K562 (cell line): ENCODE data around the gene CAPN2. TPM values are rescaled to one million over a fixed set of nuclear protein-coding genes. Genes with fewer than 3 reads are reported as not detected.
A peak's percentile ranks its signal among the peaks of the same experiment; 100 is the strongest.

ENCODE experiments used
- ATF7 ChIP-seq: fragments of 450-650 bp; IDR thresholded peaks from 2 replicates; pipeline ENCODE4 v1.7.1; 2014; ENCODE audit warnings: mild to moderate bottlenecking, moderate library complexity
- BRCA1 ChIP-seq, 2 experiments: fragments of 450-650 bp in 1 of 2; sonication (generic) in 1 of 2; formaldehyde crosslinking in 1 of 2; IDR thresholded peaks; 2 replicates each; pipeline versions ENCODE4 v1.5.0 to v1.6.1; 2017 to 2020; ENCODE audit warnings: mild to moderate bottlenecking in 1 of 2, missing genetic modification reagents in 1 of 2
- CUX1 ChIP-seq: fragments of 200-800 bp; sonication (Bioruptor generic); IDR thresholded peaks from 2 replicates; pipeline ENCODE4 v1.6.1; 2016; ENCODE audit warnings: missing genetic modification characterization, missing compliant biosample characterization
- HIVEP1 ChIP-seq: fragments of 250-450 bp; sonication (Bioruptor Pico); IDR thresholded peaks from 2 replicates; pipeline ENCODE4 v1.4.0; 2020; ENCODE audit warnings: mild to moderate bottlenecking
- JUND ChIP-seq, 2 experiments: IDR thresholded peaks; 2 replicates in 1 of 2; 3 replicates in 1 of 2; pipeline ENCODE4 v1.6.1; 2011; ENCODE audit warnings: borderline replicate concordance in 2 of 2, low read depth in 2 of 2, low read length in 2 of 2, improper control_type of control experiment in 1 of 2, missing biosample characterization in 1 of 2, missing genetic modification characterization in 1 of 2, missing genetic modification reagents in 1 of 2
- KDM5B ChIP-seq: fragments of 200-600 bp; sonication (generic); IDR thresholded peaks from 2 replicates; pipeline ENCODE4 v1.6.1; 2012; ENCODE audit warnings: low read depth, mild to moderate bottlenecking, moderate library complexity, low read length, control low read depth, inconsistent platforms; ENCODE audit not compliant: insufficient replicate concordance
- KLF1 ChIP-seq: fragments of 450-650 bp; IDR thresholded peaks from 2 replicates; pipeline ENCODE4 v1.6.1; 2016; ENCODE audit warnings: missing genetic modification characterization, missing compliant biosample characterization
- NBN ChIP-seq: fragments of 450-650 bp; IDR thresholded peaks from 2 replicates; pipeline ENCODE4 v1.6.1; 2016; ENCODE audit warnings: low read depth, mild to moderate bottlenecking
- SMARCC2 ChIP-seq: fragments of 450-650 bp; IDR thresholded peaks from 2 replicates; pipeline ENCODE4 v1.6.1; 2017; ENCODE audit warnings: antibody characterized with exemption, moderate library complexity, mild to moderate bottlenecking, low read depth
- STAT5A ChIP-seq: IDR thresholded peaks from 2 replicates; pipeline ENCODE4 v1.6.1; 2012; ENCODE audit warnings: low read length, inconsistent platforms, borderline replicate concordance
- TEAD1 ChIP-seq, 2 experiments: fragments of 450-650 bp in 1 of 2; sonication (generic) in 1 of 2; formaldehyde crosslinking; IDR thresholded peaks; 2 replicates each; pipeline versions ENCODE4 v1.4.0 to v1.8.0; 2020 to 2022; ENCODE audit warnings: mild to moderate bottlenecking in 2 of 2, missing genetic modification reagents in 1 of 2
- TEAD2 ChIP-seq: fragments of 450-650 bp; IDR thresholded peaks from 2 replicates; pipeline ENCODE4 v1.6.1; 2016; ENCODE audit warnings: missing genetic modification characterization, control low read depth, missing compliant biosample characterization
- ZBTB17 ChIP-seq: fragments of 450-650 bp; formaldehyde crosslinking; IDR thresholded peaks from 2 replicates; pipeline ENCODE4 v1.4.0; 2020; ENCODE audit warnings: mild to moderate bottlenecking
- ZSCAN29 ChIP-seq: fragments of 450-650 bp; IDR thresholded peaks from 2 replicates; pipeline ENCODE4 v1.6.1; 2017
- polyA plus RNA-seq, 8 experiments: library from polyadenylated mRNA; depleted of rRNA in 4 of 8; stranded (reverse) in 5 of 8; unstranded in 3 of 8; fragments of >200 nt; fragmentation: Nextera tagmentation in 2 of 8; fragmentation: Illumina TruSeq in 1 of 8; extraction: Ambion mirVana in 2 of 8; extraction: Trizol in 1 of 8; gene quantifications; 2 replicates each; pipeline versions ENCODE4 v1.2.1 to v1.2.3, GENCODE V29; 2011 to 2014; ENCODE audit warnings: inconsistent platforms in 1 of 8, missing spikeins in 1 of 8
- total RNA-seq, 7 experiments: library from RNA; depleted of rRNA in 6 of 7; stranded (reverse); fragments of >200 nt in 6 of 7; fragmentation: Illumina TruSeq in 2 of 7; extraction: Trizol in 2 of 7; gene quantifications; 2 replicates each; pipeline versions ENCODE4 v1.2.1 to v1.2.3, GENCODE V29; 2011 to 2021; ENCODE audit warnings: low replicate concordance in 1 of 7
- TF ChIP-seq, protein P1 (sequence below): sonication (generic); formaldehyde crosslinking; IDR thresholded peaks from 2 replicates; pipeline ENCODE4 v1.8.0; 2022; ENCODE audit warnings: mild to moderate bottlenecking, missing genetic modification reagents
- TF ChIP-seq, protein P2 (sequence below): fragments of 250-450 bp; sonication (Bioruptor Pico); IDR thresholded peaks from 2 replicates; pipeline ENCODE4 v1.5.0; 2020; ENCODE audit warnings: mild to moderate bottlenecking
- TF ChIP-seq, protein P3 (sequence below): fragments of 450-650 bp; formaldehyde crosslinking; IDR thresholded peaks from 2 replicates; pipeline ENCODE4 v1.4.0; 2022; ENCODE audit warnings: missing genetic modification characterization

The CAPN2 gene
- total and polyA plus RNA-seq, 9 of the 15 experiments (the other 6 are each of a cell fraction or from before 2014, with no cell fraction given) = 24.6 to 157 (median 101) TPM

- TF ChIP-seq CUX1 (CRISPR knock-in tag) (peak; percentile 88), KDM5B (no peak), SMARCC2 (no peak), TEAD2 (tag) (peak; percentile 66; the same call in 1 of the 2 replicates), JUND (IDR thresholded peaks at IDR 0.05; ENCODE audit: borderline replicate concordance, low read depth, low read length) (no peak), JUND (tag; IDR thresholded peaks at IDR 0.05; ENCODE audit: borderline replicate concordance, low read depth, low read length) (peak; percentile 74; the same call in 1 of the 3 replicates), STAT5A (no peak), NBN (no peak), KLF1 (tag) (no peak), TEAD1 (CRISPR knock-in tag; IDR thresholded peaks at IDR 0.05) (0 out of 4 replicates have a peak, but pooled peaks of 1 of the 2 experiments have one; percentile 19), BRCA1 (IDR thresholded peaks at IDR 0.05) (no peak), BRCA1 (CRISPR knock-in tag; IDR thresholded peaks at IDR 0.05) (no peak), ZSCAN29 (no peak), HIVEP1 (CRISPR knock-in tag) (no peak), ATF7 (no peak), ZBTB17 (CRISPR knock-in tag) (0 out of 2 replicates have a peak, but pooled peaks have one; percentile 40)
- TF ChIP-seq, protein P1, sequence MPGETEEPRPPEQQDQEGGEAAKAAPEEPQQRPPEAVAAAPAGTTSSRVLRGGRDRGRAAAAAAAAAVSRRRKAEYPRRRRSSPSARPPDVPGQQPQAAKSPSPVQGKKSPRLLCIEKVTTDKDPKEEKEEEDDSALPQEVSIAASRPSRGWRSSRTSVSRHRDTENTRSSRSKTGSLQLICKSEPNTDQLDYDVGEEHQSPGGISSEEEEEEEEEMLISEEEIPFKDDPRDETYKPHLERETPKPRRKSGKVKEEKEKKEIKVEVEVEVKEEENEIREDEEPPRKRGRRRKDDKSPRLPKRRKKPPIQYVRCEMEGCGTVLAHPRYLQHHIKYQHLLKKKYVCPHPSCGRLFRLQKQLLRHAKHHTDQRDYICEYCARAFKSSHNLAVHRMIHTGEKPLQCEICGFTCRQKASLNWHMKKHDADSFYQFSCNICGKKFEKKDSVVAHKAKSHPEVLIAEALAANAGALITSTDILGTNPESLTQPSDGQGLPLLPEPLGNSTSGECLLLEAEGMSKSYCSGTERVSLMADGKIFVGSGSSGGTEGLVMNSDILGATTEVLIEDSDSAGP = no peak
- TF ChIP-seq, protein P2, sequence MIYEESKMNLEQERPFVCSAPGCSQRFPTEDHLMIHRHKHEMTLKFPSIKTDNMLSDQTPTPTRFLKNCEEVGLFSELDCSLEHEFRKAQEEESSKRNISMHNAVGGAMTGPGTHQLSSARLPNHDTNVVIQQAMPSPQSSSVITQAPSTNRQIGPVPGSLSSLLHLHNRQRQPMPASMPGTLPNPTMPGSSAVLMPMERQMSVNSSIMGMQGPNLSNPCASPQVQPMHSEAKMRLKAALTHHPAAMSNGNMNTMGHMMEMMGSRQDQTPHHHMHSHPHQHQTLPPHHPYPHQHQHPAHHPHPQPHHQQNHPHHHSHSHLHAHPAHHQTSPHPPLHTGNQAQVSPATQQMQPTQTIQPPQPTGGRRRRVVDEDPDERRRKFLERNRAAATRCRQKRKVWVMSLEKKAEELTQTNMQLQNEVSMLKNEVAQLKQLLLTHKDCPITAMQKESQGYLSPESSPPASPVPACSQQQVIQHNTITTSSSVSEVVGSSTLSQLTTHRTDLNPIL (CRISPR knock-in tag) = no peak
- TF ChIP-seq, protein P3, sequence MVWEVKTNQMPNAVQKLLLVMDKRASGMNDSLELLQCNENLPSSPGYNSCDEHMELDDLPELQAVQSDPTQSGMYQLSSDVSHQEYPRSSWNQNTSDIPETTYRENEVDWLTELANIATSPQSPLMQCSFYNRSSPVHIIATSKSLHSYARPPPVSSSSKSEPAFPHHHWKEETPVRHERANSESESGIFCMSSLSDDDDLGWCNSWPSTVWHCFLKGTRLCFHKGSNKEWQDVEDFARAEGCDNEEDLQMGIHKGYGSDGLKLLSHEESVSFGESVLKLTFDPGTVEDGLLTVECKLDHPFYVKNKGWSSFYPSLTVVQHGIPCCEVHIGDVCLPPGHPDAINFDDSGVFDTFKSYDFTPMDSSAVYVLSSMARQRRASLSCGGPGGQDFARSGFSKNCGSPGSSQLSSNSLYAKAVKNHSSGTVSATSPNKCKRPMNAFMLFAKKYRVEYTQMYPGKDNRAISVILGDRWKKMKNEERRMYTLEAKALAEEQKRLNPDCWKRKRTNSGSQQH (CRISPR knock-in tag) = no peak
Observed at GRCh38 chr1:223784541-223784940, 72.2 kb downstream of the CAPN2 start (continued).
